Cardiac muscle cell (in vitro differentiated cells and primary cell): ENCODE results near the gene NOB1. TPM values are rescaled to one million over a fixed set of nuclear protein-coding genes. Genes with fewer than 3 reads are reported as not detected.

ENCODE experiments used
- DNase-seq, 2 donors: peaks; one replicate each; pipeline versions ENCODE4 v3.0.0 to v3.0.0-alpha.2; 2010 to 2017; ENCODE audit warnings: low read depth in 1 of 2, low spot score in 1 of 2
- H3K27ac ChIP-seq: fragments of 200-600 bp; sonication (generic); 2 replicates; pipeline ENCODE4 v1.5.1; 2016
- H3K27me3 ChIP-seq: fragments of 200-600 bp; sonication (generic); 2 replicates; pipeline ENCODE4 v1.6.0; 2016; ENCODE audit warnings: control low read depth
- H3K36me3 ChIP-seq: fragments of 200-600 bp; sonication (generic); 2 replicates; pipeline ENCODE4 v1.5.1; 2016; ENCODE audit warnings: control low read depth
- H3K4me1 ChIP-seq: fragments of 200-600 bp; sonication (generic); 2 replicates; pipeline ENCODE4 v1.8.1; 2017; ENCODE audit warnings: low read depth, mild to moderate bottlenecking, mixed run types
- H3K4me3 ChIP-seq: fragments of 200-600 bp; sonication (generic); 2 replicates; pipeline ENCODE4 v1.5.1; 2016; ENCODE audit warnings: mild to moderate bottlenecking
- H3K9me3 ChIP-seq: fragments of 200-600 bp; sonication (generic); 2 replicates; pipeline ENCODE4 v1.5.1; 2017; ENCODE audit warnings: low read depth, mild to moderate bottlenecking, control low read depth
- CTCF ChIP-seq: IDR thresholded peaks from 2 replicates; pipeline ENCODE4 v1.5.1; 2012; ENCODE audit warnings: low read depth, mild to moderate bottlenecking, low read length
- polyA plus RNA-seq: library from polyadenylated mRNA; unstranded; fragments of >200 nt; fragmentation: Nextera tagmentation; extraction: Ambion mirVana; gene quantifications from 2 replicates; pipeline ENCODE4 v1.2.1, GENCODE V29; 2016
- total RNA-seq: library from RNA; depleted of rRNA; stranded (reverse); fragments of >200 nt; gene quantifications from 2 replicates; pipeline ENCODE4 v1.2.3, GENCODE V29; 2016

NOB1 gene
- total and polyA plus RNA-seq, 2 experiments from 2014 or later: 26.8 to 34.0 TPM

- H3K27me3 ChIP-seq: no peaks in the 10 kb centered on the region
- no peaks in the 10 kb centered on the region for H3K36me3 ChIP-seq
- no peak overlapping the region for H3K4me3 ChIP-seq
- TF ChIP-seq CTCF: no peak
- H3K9me3 ChIP-seq: no peaks in the 10 kb centered on the region
- DNase-seq: no peak
- H3K27ac ChIP-seq: no peak overlapping the region
- H3K4me1 ChIP-seq: no peaks in the 10 kb centered on the region
Observed at GRCh38 chr16:69712277-69712676, 42.4 kb downstream of the NOB1 start.

- Histone ChIP-seq H3K27me3 (no peaks in the 10 kb centered on the region), H3K27ac (no peak overlapping the region), H3K9me3 (no peaks in the 10 kb centered on the region), H3K36me3 (no peaks in the 10 kb centered on the region), H3K4me1 (no peaks in the 10 kb centered on the region), H3K4me3 (no peak overlapping the region)
- peak in 1 of 2 donors; percentile 71 for DNase-seq
- no peak for TF ChIP-seq CTCF
Observed at GRCh38 chr16:69711115-69711740, 43.5 kb downstream of the NOB1 start.

DNA sequence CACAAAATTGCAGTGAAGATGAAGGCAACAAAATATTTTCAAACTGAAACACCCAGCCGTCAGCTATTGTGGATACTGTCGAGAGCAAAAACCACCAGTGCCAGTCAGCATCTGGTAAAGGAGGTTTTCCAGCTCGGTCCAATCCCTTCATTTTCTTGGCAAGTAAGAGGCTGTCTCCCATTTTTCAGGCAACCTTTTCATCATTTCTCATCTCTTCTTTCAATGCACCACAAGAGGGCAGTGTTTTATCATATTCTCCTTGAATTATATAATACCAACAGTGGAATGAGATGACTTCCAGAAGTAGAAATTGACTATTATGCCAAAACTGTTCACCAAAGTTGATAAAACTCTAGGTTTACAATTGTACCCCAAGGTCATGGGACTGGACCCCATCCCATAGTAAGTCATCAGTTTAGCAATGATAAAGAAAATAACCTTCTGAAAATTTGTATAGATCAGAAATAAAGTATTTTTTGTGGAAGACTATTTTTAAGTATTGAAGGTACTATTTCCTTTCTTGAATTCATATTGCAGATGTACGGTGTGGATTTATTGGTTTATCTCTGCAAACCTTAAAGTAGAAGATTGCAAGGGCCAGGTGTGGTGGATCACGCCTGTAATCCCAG lies 45.2 kb downstream of the NOB1 start:
- peak; percentile 65 to 81 for DNase-seq
- peak; percentile 55 for TF ChIP-seq CTCF
- Histone ChIP-seq H3K27ac (peak overlapping the region; percentile 38), H3K27me3 (no peaks in the 10 kb centered on the region), H3K4me3 (no peak overlapping the region), H3K4me1 (no peaks in the 10 kb centered on the region), H3K9me3 (no peaks in the 10 kb centered on the region), H3K36me3 (no peaks in the 10 kb centered on the region)

DNA sequence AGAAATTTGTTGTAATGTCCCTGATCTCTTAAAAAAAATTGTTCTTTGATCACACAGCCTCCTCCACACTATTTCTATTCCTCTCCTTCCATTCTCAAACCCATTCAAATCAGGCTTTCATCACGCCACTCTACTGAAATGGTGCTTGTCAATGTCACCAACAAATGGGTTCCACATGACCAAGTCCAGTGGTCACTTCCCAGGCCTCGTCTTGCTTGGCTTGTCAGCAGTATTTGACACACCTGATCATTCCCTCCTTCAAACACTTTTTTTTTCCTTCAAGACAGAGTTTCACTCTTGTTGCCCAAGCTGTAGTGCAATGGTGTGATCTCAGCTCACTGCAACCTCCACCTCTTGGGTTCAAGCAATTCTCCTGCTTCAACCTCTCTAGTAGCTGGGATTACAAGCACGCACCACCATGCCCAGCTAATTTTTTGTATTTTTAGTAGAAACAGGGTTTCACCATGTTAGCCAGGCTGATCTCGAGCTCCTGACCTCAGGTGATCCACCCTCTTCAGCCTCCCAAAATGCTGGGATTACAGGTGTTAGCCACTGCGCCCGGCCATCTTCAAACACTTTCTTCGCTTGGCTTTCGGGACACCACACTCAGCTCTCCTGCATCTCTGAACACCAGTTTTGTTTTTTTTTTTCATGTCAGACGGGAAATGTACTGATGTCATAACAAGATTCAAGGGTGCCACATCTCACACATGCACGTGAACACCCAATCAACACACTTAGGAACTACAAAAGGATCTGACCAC lies 46.6 kb downstream of the NOB1 start:
- peak overlapping the region; percentile 6 for H3K27ac ChIP-seq
- H3K9me3 ChIP-seq: no peaks in the 10 kb centered on the region
- no peaks in the 10 kb centered on the region for H3K27me3 ChIP-seq
- DNase-seq: no peak
- no peaks in the 10 kb centered on the region for H3K4me1 ChIP-seq
- H3K4me3 ChIP-seq: no peak overlapping the region
- no peak for TF ChIP-seq CTCF
- H3K36me3 ChIP-seq: no peaks in the 10 kb centered on the region

- H3K36me3 ChIP-seq: peaks cover 8% of the 10 kb centered on the region
- H3K4me3 ChIP-seq: no peak overlapping the region
- H3K27me3 ChIP-seq: no peaks in the 10 kb centered on the region
- DNase-seq: no peak
- H3K4me1 ChIP-seq: no peaks in the 10 kb centered on the region
- H3K27ac ChIP-seq: no peak overlapping the region
- no peaks in the 10 kb centered on the region for H3K9me3 ChIP-seq
- TF ChIP-seq CTCF: no peak
Observed at GRCh38 chr16:69706975-69707340, 47.8 kb downstream of the NOB1 start.
